HG03442 (cell line): Measurements from ENCODE around the gene SLC28A1.

Experiments used
- ATAC-seq: cut with Tn5 transposase; IDR thresholded peaks from one replicate; pipeline ENCODE4 v1.9.1; 2021; ENCODE audit warnings: mild to moderate bottlenecking, moderate library complexity; ENCODE audit not compliant: unreplicated experiment

SLC28A1 gene

DNA sequence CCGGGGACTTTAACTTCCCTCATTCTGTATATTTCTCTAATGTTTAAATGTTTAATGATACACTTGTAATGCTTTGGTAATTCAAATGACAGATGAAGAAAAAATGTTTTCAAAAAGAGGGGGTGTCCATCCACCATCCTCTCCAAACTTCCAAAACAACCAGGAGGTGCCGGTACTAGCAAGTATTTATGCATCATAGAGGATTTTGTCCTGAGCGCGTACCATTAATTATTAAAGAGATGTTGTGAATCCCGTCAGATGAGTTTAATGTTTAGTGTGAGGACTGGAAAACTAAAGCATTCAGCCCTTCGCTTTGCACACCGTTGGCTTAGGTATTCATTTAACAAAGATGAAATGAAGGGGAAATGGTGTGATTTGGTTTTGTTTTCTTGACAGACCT lies 1.3 kb downstream of the SLC28A1 start:
- ATAC-seq = no peak

- ATAC-seq = no peak
These were observed 1.9 kb downstream of the SLC28A1 start for GRCh38 chr15:84886211-84886983.

DNA sequence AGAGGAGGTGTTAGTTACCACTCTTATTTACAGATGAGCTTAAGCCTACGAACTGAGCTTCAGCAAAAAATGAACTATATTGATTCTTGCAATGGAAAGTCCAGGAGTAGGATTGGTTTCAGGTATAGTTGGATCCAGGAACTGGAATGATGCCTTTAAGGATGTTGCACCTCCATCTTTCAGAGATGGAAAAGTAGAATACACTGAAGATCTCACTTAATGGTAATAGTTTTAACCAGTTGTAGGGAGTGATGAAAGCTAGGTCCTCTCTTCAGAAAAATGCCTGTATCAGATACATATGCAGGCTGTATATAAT lies 2.5 kb downstream of the SLC28A1 start:
- no peak for ATAC-seq

DNA sequence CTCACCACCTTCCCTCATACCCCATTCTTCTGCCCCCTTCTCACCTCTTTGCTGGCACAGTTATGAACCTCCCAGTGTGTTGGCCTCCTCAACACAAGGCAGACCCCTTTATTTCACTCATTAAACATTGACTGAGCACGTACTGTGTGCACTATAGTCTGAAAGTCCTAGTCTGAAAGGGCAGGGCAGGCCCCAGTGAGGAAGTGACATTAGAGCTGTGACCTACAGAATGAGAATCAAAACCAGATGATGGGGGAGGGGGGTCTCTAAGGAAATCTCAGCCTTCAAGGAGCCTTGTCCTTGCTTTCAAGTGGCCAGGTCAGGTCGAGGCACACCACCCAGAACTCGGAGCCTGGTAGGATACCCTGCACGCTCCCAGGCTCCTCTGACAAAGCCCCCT lies 3.5 kb downstream of the SLC28A1 start:
- no peak for ATAC-seq

GRCh38 chr15:84888639-84889038 lies 4.2 kb downstream of the SLC28A1 start:
- no peak for ATAC-seq

DNA sequence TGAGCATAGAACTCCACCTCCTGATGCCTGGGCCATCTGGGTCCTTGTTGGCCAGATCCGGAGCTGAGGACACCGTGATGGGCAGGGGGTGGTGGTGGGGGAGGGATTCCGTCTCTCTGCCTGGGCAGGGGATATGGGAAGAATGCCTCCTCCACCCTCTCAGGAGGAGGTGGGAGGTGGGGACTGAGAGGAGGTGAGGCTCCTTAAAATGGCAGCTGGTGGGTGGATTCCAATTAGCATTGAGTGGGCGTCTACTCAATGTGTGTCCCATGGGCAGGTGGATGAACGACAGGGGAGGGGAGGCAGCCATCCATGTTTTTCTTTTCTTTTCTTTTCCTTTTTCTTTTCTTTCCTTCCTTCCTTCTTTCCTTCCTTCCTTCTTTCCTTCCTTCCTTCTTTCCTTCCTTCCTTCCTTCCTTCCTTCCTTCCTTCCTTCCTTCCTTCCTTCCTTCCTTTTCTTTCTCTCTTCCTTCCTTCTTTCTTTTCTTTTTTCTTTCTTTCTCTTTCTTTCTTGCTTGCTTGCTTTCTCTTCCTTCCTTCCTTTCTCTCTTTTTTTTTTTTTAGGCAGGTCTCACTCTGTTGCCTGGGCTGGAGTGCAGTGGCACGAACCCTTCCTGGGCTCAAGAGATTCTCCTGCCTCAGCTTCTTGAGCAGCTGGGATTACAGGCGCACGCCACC lies 5.0 kb downstream of the SLC28A1 start:
- ATAC-seq = no peak

DNA sequence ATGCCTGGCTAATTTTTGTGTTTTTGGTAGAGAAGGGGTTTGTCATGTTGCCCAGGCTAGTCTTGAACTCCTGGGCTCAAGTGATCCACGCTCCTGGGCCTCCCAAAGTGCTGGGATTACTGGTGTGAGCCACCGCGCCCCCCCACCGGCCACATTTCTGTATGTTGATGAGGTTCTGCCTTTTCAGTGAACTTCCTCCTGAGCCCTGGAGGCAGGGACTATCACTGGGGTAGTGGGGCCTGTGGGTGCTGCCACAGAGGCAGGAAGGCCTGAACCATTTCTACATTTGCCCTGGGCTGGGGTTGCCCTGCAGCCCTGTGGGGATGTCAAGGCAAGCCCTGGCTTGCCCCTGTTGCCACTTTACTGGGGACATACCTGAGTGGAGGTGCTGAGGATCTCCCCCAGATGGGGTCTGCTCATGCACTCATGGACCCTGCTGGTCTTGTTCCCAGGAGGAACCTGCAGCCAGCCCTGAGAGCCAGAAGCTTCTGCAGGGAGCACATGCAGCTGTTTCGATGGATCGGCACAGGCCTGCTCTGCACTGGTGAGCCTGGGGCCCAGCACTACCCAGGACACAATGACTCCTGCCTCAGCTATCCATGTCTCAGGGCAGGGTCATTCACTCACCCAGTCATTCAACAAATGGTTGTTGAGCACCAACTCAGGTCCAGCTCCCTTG lies 5.7 kb downstream of the SLC28A1 start:
- ATAC-seq = no peak

DNA sequence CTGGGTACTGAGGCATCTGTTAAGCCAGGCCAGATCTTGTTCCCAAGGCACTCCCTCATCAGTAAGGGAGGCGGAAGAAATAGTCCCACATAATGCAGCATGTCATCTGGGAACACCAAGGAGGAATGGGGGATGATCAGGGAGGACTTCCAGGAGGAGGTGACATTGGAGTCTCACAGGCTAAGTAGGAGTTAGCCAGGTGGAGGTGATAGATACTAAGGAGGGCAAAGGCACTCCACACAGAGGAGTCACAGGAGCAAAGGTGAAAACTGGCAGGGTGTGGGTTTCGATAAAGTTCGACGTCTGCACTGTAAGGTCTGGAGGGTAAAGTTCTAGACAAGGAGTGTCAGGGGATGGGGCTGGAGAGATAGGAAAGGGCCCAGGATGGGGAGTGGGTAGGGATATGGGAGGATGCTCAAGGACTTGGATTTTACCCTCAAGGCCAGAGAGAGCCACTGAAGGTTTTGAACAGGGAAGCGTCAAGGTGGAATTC lies 6.3 kb downstream of the SLC28A1 start:
- ATAC-seq = no peak

- ATAC-seq = no peak
These were observed 6.9 kb downstream of the SLC28A1 start for GRCh38 chr15:84891339-84891738.

DNA sequence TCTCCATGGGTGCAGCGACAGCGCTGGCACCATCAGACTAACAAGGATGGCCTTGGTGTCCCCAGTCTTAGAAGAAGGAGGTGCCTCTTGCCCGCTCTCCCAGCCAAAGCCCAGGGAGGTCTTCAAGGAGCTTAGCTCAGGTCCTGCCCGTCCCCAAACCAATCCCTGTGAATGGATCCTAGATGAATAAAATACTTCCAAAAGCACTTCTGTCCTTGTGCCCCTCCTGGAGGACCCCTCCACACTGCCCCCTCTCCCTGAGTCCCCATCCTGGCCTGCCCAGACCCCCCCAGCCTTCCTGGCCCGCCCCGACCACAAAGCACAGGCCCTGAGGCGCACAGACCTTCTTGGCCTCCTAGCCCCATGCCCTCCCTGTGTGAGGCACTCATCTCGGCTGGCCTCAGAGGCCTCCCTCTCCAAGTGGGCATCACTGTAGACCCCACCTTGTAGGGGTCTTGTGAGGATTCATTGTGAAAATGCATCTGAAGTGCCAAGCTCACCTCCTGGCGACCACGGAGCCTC lies 8.4 kb downstream of the SLC28A1 start:
- ATAC-seq = no peak

GRCh38 chr15:84893607-84894006 lies 9.1 kb downstream of the SLC28A1 start:
- no peak for ATAC-seq

DNA sequence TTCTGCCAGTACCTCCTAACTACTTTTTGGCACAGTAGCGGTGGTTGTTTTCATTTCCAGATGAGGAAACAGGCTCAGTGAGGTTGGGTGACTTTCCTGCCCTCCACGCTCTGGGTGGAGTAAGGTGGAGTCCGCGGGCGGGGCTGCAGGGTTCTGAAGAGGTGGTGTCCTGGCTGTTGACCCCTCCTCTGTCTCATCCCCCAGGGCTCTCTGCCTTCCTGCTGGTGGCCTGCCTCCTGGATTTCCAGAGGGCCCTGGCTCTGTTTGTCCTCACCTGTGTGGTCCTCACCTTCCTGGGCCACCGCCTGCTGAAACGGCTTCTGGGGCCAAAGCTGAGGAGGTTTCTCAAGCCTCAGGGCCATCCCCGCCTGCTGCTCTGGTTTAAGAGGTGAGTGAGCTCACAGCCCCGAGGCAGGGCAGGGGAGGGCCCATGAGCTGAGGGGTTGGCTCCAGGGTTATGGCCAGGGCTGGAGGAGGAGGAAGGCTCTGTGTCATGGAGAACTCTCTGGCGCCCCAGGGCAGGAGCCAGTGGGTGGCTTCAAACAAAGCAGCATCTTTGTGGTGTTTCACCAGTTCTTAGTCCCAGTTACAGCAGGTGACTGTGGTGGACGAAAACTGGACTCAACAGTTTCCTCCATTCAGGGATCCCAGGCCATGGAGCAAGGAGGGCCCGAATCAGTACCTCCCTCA lies 10.4 kb downstream of the SLC28A1 start:
- ATAC-seq = no peak

DNA sequence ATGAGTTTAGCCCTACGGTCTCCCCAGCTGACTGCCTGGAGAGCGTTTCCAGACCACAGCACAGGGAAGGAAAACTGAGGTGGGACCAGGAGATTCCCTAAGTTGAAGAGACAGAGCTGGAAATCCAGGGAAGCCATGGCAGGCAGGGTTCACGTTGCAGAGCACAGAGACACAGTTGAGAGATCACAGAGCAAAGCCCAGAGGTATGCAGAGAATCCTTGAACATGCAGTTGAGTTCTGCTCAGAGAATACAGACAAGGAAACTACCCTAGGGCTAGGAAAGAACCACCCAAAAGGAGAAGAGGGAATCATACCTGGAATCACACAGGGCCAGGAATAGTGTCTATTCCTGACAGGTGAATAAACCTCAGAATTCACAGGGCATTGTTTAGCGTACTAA lies 14.3 kb downstream of the SLC28A1 start:
- ATAC-seq = no peak

GRCh38 chr15:84899750-84900149 lies 15.3 kb downstream of the SLC28A1 start:
- no peak for ATAC-seq

DNA sequence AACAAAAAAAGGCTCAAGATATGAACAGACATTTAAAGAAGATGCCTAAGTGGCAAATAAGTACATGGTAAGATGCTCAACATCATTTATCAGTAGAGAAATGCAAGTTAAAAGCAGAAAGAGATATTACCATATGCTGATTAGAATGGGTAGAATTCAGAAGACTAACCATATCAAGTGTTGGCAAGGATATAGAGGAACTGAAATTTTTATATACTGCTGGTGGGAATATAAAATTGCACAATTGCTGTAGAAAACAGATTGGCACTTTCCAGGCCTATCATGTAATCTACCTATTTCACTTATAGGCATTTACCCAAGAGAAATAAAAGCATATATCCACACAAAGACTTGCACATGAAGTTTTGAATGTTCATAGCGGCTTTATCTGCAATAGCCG lies 17.1 kb downstream of the SLC28A1 start:
- no peak for ATAC-seq

DNA sequence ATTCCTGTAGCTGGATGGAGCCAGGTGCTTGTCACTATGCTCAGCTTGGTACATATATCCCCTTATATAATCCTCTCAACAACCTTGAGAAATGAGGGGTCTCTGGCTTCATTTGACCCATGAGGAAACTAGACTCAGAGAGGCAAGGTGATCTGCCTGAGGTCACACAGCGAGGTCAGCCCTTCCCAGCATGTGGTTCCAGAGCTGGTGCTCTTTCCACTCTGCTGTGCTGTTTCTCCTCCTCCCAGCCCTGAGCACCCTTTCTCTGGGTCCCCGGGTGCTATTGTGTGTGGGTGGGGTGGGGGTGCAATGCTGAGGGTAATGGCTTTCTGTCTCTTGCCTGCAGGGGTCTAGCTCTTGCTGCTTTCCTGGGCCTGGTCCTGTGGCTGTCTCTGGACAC lies 19.3 kb downstream of the SLC28A1 start:
- ATAC-seq = no peak

DNA sequence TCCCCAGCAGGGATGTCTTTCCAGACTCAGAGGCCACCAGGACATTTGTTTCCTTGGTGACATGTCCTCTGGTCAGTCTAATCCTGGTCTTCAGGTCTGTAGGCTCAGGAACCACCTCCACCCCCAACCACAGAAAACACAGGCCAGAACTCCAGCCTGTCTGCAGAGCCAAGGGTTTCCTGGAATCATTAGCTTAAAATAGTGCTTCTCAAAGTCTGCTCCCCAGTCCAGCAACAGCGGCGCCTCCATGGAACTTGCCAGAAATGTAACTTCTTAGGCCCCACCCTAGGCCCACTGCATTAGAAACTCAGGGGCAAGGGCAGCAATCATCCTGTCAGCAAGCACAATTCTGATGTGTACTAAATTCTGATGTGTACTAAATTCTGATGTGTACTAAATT lies 20.0 kb downstream of the SLC28A1 start:
- ATAC-seq = no peak

DNA sequence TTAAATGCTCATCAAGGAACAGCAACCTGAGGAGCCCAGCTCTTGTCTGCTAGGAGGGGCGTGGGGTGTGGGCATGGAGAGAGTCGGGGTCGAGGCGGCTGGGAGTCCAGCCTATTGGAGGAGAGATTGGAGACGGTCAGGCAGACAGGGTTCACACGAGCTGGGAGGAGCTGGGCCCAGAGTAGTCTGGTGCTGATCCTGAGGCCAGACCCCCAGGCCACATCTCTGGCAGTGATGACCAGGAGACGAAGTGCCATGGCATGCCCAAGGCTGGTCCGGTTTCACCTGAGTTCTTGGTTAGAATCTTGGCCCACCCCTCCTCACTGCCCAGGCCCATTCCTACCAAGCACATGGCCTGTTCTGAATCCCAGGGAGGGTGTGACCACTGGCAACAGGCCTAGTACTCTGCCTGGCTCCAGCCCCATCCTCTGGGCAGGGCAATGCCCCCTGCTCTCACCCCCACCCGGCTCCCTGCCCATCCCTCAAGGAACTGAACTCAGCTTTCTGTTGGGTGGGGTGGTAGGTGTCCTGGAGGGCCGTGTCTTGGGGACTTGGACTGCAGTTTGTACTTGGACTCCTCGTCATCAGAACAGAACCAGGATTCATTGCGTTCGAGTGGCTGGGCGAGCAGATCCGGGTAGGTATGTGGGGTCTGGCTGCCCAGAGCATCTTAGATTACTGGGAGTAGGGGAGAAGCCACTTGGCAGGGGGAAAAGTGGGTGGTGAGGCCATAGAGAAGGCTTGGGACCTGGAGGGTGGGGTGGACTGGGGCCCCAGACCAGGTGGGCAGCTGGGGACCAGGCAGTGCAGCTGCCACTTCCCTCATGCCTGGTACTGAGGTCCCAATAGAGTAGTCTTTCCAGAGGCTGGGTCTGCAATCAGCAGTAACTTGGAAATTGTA lies 20.8 kb downstream of the SLC28A1 start:
- no peak for ATAC-seq

DNA sequence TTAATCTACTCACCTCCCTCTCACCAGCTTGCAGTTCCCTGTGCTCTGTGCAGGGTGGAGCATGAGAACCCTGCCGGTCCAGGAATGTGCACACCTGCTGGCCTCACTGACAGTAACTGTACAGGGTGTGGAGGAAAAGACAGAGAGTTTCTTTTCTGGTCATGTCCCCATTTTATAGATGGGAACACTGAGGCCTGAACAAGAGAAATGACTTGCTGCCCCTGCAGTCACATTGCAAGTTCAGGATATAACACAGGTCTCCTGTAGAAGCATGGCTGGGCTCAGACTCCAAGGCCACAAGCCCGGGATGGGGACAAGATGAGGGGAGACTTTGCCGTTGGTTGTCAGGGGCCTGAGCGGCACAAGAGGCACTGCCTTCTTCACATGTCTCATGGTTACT lies 23.3 kb downstream of the SLC28A1 start:
- no peak for ATAC-seq

DNA sequence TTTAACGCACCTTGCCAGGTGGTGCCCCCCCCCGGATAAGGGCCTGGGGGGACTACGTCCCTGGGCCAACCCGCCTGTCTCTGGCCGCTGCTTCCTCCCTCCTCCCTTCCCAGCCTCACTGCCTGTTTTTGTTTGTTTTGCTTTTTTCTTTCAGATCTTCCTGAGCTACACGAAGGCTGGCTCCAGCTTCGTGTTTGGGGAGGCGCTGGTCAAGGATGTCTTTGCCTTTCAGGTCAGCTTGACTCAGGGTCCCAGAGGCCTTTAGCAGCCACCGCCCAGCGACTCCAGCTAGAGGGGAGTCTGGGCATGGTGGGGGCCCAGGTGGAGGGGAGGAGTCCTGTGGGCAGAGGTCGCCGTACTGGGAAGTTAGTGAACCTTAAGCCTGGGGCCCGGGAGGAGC lies 24.1 kb downstream of the SLC28A1 start:
- no peak for ATAC-seq
